ENCODE measurements around the gene RING1. TPM values are rescaled to one million over a fixed set of nuclear protein-coding genes. Genes with fewer than 3 reads are reported as not detected.
A peak's percentile ranks its signal among the peaks of the same experiment; 100 is the strongest.

RING1 gene
- total RNA-seq, 2 experiments from 2014 or later: 27.1 to 28.6 TPM

- H3K9me3 Mint-ChIP-seq: no peaks in the 10 kb centered on the region
- no peaks in the 10 kb centered on the region for H3K36me3 ChIP-seq (ENCODE audit: insufficient read depth, low read length)
- ChIA-PET POLR2A (interaction anchor here (0.6 to 2.0 kb wide), 5 partner anchors 20 to 203 kb away, joined by 3 to 27 read pairs (median 7); partner anchors contain the start of gene RING1), CTCF (interaction anchor here (0.7 to 3.1 kb wide), 13 partner anchors 14 to 183 kb away, joined by 3 to 76 read pairs (median 4); partner anchors contain the start of genes RGL2 and RING1)
- peaks cover 16% of the 10 kb centered on the region for H3K4me1 ChIP-seq (ENCODE audit: insufficient read depth, low read length)
- ATAC-seq (ENCODE audit: poor library complexity) (peak; percentile 97), DNase-seq (peak; percentile 64 to 89 (median 80))
- H3K4me3 Mint-ChIP-seq: peak overlapping the region; percentile 87
- no peaks in the 10 kb centered on the region for H3K36me3 Mint-ChIP-seq (ENCODE audit: low read depth)
- H3K9me3 ChIP-seq (ENCODE audit: control insufficient read depth in 1 of 2, insufficient read depth in 1 of 2, low read length in 2 of 2): no peaks in the 10 kb centered on the region
- H3K27me3 ChIP-seq (ENCODE audit: control insufficient read depth in 1 of 2, insufficient read depth in 2 of 2, low read length in 2 of 2): no peaks in the 10 kb centered on the region
- H3K27ac Mint-ChIP-seq: no peak overlapping the region
- peaks cover 10% of the 10 kb centered on the region for H3K4me1 Mint-ChIP-seq (ENCODE audit: low read depth)
- no peaks in the 10 kb centered on the region for H3K27me3 Mint-ChIP-seq
- H3K4me3 ChIP-seq (ENCODE audit: low read length): peak overlapping the region; percentile 46
- intact Hi-C loops (cut with DNase I, micrococcal nuclease): loop anchor here (1.0 to 2.0 kb wide), 3 partner anchors 17 to 87 kb away; no protein-coding TSS in a partner anchor
- H3K27ac ChIP-seq (ENCODE audit: low read depth in 1 of 2, low read length in 2 of 2): no peak overlapping the region
- TF ChIP-seq CTCF (IDR thresholded peaks at IDR 0.05): peak; percentile 90
These were observed 46.7 kb upstream of the RING1 start for GRCh38 chr6:33161354-33162331.

GRCh38 chr6:33163540-33163939, 44.8 kb upstream of the RING1 start:
- no peaks in the 10 kb centered on the region for H3K36me3 ChIP-seq (ENCODE audit: insufficient read depth, low read length)
- H3K4me1 Mint-ChIP-seq (ENCODE audit: low read depth): peaks cover 10% of the 10 kb centered on the region

GRCh38 chr6:33164176-33164575, 44.1 kb upstream of the RING1 start:
- Histone ChIP-seq H3K27ac (ENCODE audit: low read depth in 1 of 2, low read length in 2 of 2) (no peak overlapping the region), H3K27me3 (ENCODE audit: control insufficient read depth in 1 of 2, insufficient read depth in 2 of 2, low read length in 2 of 2) (no peaks in the 10 kb centered on the region), H3K4me3 (ENCODE audit: low read length) (no peak overlapping the region), H3K36me3 (ENCODE audit: insufficient read depth, low read length) (no peaks in the 10 kb centered on the region), H3K4me1 (ENCODE audit: insufficient read depth, low read length) (peaks cover 16% of the 10 kb centered on the region), H3K9me3 (ENCODE audit: control insufficient read depth in 1 of 2, insufficient read depth in 1 of 2, low read length in 2 of 2) (no peaks in the 10 kb centered on the region)
- Mint-ChIP-seq H3K36me3 (ENCODE audit: low read depth) (no peaks in the 10 kb centered on the region), H3K27me3 (no peaks in the 10 kb centered on the region), H3K27ac (no peak overlapping the region), H3K4me3 (peak overlapping the region; percentile 62), H3K9me3 (no peaks in the 10 kb centered on the region), H3K4me1 (ENCODE audit: low read depth) (peaks cover 10% of the 10 kb centered on the region)
- TF ChIP-seq CTCF (IDR thresholded peaks at IDR 0.05): no peak
- DNase-seq (no peak), ATAC-seq (ENCODE audit: poor library complexity) (no peak)
- intact Hi-C loops (cut with DNase I, micrococcal nuclease): no loop called here
- POLR2A ChIA-PET: interaction anchor here (1.0 kb wide), 1 partner anchor 84 kb away, joined by 3 read pairs; no protein-coding TSS in a partner anchor
- CTCF ChIA-PET: no interaction called here

More at GRCh38 chr6:33163540-33163939, 44.8 kb upstream of the RING1 start:
- Mint-ChIP-seq H3K27me3 (no peaks in the 10 kb centered on the region), H3K9me3 (no peaks in the 10 kb centered on the region), H3K36me3 (ENCODE audit: low read depth) (no peaks in the 10 kb centered on the region), H3K4me3 (no peak overlapping the region), H3K27ac (no peak overlapping the region)
- Histone ChIP-seq H3K27me3 (ENCODE audit: control insufficient read depth in 1 of 2, insufficient read depth in 2 of 2, low read length in 2 of 2) (no peaks in the 10 kb centered on the region), H3K9me3 (ENCODE audit: control insufficient read depth in 1 of 2, insufficient read depth in 1 of 2, low read length in 2 of 2) (no peaks in the 10 kb centered on the region), H3K4me1 (ENCODE audit: insufficient read depth, low read length) (peaks cover 16% of the 10 kb centered on the region), H3K27ac (ENCODE audit: low read depth in 1 of 2, low read length in 2 of 2) (no peak overlapping the region), H3K4me3 (ENCODE audit: low read length) (no peak overlapping the region)
- intact Hi-C loops (cut with DNase I, micrococcal nuclease): no loop called here
- POLR2A ChIA-PET: no interaction called here
- CTCF ChIA-PET: interaction anchor here (3.1 kb wide), 1 partner anchor 84 kb away, joined by 76 read pairs; no protein-coding TSS in a partner anchor
- TF ChIP-seq CTCF (IDR thresholded peaks at IDR 0.05): no peak
- DNase-seq (peak in 1 of 14 experiments; percentile 13), ATAC-seq (ENCODE audit: poor library complexity) (no peak)
